ENCODE measurements around the gene ABCC6.

Gene ABCC6

GRCh38 chr16:16189842-16190241 is 33.5 kb downstream of the ABCC6 start:
- TF ChIP-seq, protein P1, sequence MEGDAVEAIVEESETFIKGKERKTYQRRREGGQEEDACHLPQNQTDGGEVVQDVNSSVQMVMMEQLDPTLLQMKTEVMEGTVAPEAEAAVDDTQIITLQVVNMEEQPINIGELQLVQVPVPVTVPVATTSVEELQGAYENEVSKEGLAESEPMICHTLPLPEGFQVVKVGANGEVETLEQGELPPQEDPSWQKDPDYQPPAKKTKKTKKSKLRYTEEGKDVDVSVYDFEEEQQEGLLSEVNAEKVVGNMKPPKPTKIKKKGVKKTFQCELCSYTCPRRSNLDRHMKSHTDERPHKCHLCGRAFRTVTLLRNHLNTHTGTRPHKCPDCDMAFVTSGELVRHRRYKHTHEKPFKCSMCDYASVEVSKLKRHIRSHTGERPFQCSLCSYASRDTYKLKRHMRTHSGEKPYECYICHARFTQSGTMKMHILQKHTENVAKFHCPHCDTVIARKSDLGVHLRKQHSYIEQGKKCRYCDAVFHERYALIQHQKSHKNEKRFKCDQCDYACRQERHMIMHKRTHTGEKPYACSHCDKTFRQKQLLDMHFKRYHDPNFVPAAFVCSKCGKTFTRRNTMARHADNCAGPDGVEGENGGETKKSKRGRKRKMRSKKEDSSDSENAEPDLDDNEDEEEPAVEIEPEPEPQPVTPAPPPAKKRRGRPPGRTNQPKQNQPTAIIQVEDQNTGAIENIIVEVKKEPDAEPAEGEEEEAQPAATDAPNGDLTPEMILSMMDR (IDR thresholded peaks at IDR 0.05; ENCODE audit: low read depth, low read length): no peak
- no peak overlapping the region for H3K4me3 ChIP-seq (ENCODE audit: low read depth, low read length)
- no peak for DNase-seq
- H3K27ac ChIP-seq: no peak overlapping the region
- no peaks in the 10 kb centered on the region; the same call in 1 of the 2 replicates for H3K36me3 ChIP-seq
- no peaks in the 10 kb centered on the region for H3K27me3 ChIP-seq (ENCODE audit: insufficient read depth, low read depth, severe bottlenecking)
- H3K9me3 ChIP-seq (ENCODE audit: severe bottlenecking): no peaks in the 10 kb centered on the region

- TF ChIP-seq, protein P1 (IDR thresholded peaks at IDR 0.05; ENCODE audit: low read depth, low read length): no peak
- H3K36me3 ChIP-seq: no peaks in the 10 kb centered on the region
- no peaks in the 10 kb centered on the region for H3K27me3 ChIP-seq (ENCODE audit: insufficient read depth, low read depth, severe bottlenecking)
- no peak overlapping the region for H3K4me3 ChIP-seq (ENCODE audit: low read depth, low read length)
- H3K9me3 ChIP-seq (ENCODE audit: severe bottlenecking): no peaks in the 10 kb centered on the region
- DNase-seq: no peak
- H3K27ac ChIP-seq: no peak overlapping the region
Observed at GRCh38 chr16:16188827-16189226, 34.5 kb downstream of the ABCC6 start.

GRCh38 chr16:16186820-16187219 is 36.5 kb downstream of the ABCC6 start:
- Histone ChIP-seq H3K27ac (no peak overlapping the region), H3K36me3 (no peaks in the 10 kb centered on the region), H3K27me3 (ENCODE audit: insufficient read depth, low read depth, severe bottlenecking) (no peaks in the 10 kb centered on the region), H3K4me3 (ENCODE audit: low read depth, low read length) (no peak overlapping the region), H3K9me3 (ENCODE audit: severe bottlenecking) (no peaks in the 10 kb centered on the region)
- TF ChIP-seq, protein P1 (IDR thresholded peaks at IDR 0.05; ENCODE audit: low read depth, low read length): no peak
- DNase-seq: no peak

GRCh38 chr16:16185095-16185494 is 38.2 kb downstream of the ABCC6 start:
- H3K27me3 ChIP-seq (ENCODE audit: insufficient read depth, low read depth, severe bottlenecking): no peaks in the 10 kb centered on the region
- DNase-seq: no peak
- H3K4me3 ChIP-seq (ENCODE audit: low read depth, low read length): no peak overlapping the region
- no peaks in the 10 kb centered on the region for H3K9me3 ChIP-seq (ENCODE audit: severe bottlenecking)
- H3K27ac ChIP-seq: no peak overlapping the region
- TF ChIP-seq, protein P1 (IDR thresholded peaks at IDR 0.05; ENCODE audit: low read depth, low read length): no peak
- no peaks in the 10 kb centered on the region for H3K36me3 ChIP-seq

DNA sequence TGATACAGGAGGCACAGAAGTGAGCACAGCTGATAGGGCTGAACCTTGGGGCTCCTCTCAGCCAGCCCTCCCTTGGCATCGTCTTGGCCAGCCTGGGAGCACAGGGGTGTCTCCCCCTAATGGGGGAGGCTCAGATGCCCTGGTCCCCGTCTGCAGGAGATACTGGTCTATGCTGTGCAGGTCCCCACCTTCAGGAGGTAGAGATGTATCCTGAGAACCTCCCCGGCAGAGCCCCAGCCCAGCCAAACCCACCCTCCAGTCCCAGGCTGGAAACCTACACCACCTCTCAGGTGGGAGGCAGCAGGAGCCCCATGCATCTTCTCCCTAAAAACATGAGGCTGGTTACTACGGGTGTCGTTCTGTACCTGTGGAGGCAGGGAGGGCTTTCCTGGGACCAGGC is 38.7 kb downstream of the ABCC6 start:
- Histone ChIP-seq H3K4me3 (ENCODE audit: low read depth, low read length) (no peak overlapping the region), H3K9me3 (ENCODE audit: severe bottlenecking) (no peaks in the 10 kb centered on the region), H3K27me3 (ENCODE audit: insufficient read depth, low read depth, severe bottlenecking) (no peaks in the 10 kb centered on the region), H3K36me3 (no peaks in the 10 kb centered on the region), H3K27ac (no peak overlapping the region)
- no peak for DNase-seq
- TF ChIP-seq, protein P1 (IDR thresholded peaks at IDR 0.05; ENCODE audit: low read depth, low read length): no peak

DNA sequence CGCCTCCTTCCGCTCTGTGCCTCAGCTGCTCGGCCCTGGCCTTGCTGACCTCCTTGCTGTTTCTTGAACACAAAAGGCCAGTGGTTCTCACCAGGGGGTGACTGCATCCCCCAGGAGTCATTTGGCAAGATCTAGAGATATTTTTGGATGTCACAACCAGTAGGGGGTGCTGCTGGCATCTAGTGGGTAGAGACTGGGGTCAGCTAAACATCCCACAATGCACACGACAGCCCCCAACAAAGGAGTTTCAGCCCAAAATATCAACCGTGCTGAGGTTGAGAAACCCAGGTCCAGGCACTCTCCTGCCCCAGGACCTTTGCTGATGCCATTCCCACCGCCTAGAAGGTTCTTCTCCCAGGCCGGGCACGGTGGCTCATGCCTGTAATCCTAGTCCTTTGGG is 39.7 kb downstream of the ABCC6 start:
- TF ChIP-seq, protein P1 (IDR thresholded peaks at IDR 0.05; ENCODE audit: low read depth, low read length): peak; percentile 52
- Histone ChIP-seq H3K9me3 (ENCODE audit: severe bottlenecking) (no peaks in the 10 kb centered on the region), H3K4me3 (ENCODE audit: low read depth, low read length) (no peak overlapping the region), H3K27ac (no peak overlapping the region), H3K36me3 (no peaks in the 10 kb centered on the region; the same call in 1 of the 2 replicates), H3K27me3 (ENCODE audit: insufficient read depth, low read depth, severe bottlenecking) (no peaks in the 10 kb centered on the region)
- no peak for DNase-seq
